Caco-2 (cell line): ENCODE results near the gene APBB1IP. TPM values are rescaled to one million over a fixed set of nuclear protein-coding genes. Genes with fewer than 3 reads are reported as not detected.

Experiments used
- BruUV-seq: library from RNA; stranded (reverse); fragments of 400-500 nt; replicated peaks from 2 replicates; lab custom pipeline; 2021; lab: Mats Ljungman, UMichigan
- CTCF ChIA-PET: fragments of 300-600 bp; sonication (Branson Sonifier 250); formaldehyde crosslinking; loops from one replicate; lab custom pipeline; 2022; ENCODE audit warnings: antibody characterized with exemption; lab: Charles Lee
- POLR2A ChIA-PET: fragments of 300-600 bp; sonication (Branson Sonifier 250); formaldehyde crosslinking; loops from one replicate; lab custom pipeline; 2022; ENCODE audit warnings: antibody characterized with exemption; lab: Charles Lee
- DNase-seq, 2 experiments: peaks; one replicate each; pipeline versions ENCODE4 v3.0.0 to v3.0.0-alpha.2; 2020 to 2022
- H3K27me3 ChIP-seq: replicated peaks from 2 replicates; pipeline ENCODE4 v1.6.0; 2011; ENCODE audit warnings: low read length; ENCODE audit not compliant: control insufficient read depth, insufficient read depth
- H3K36me3 ChIP-seq: 2 replicates; pipeline ENCODE4 v1.5.1; 2011; ENCODE audit warnings: low read length; ENCODE audit not compliant: control insufficient read depth, insufficient read depth
- H3K4me1 ChIP-seq: fragments of 250-450 bp; sonication (Bioruptor Pico); 2 replicates; pipeline ENCODE4 v1.5.1; 2020; ENCODE audit warnings: mild to moderate bottlenecking
- H3K4me3 ChIP-seq: 2 replicates; pipeline ENCODE4 v1.5.1; 2011; ENCODE audit warnings: low read depth, mild to moderate bottlenecking, control low read depth, low read length
- H3K9me3 ChIP-seq: fragments of 250-450 bp; sonication (Bioruptor Pico); 2 replicates; pipeline ENCODE4 v1.5.1; 2020; ENCODE audit warnings: mild to moderate bottlenecking, moderate library complexity
- H3K27ac Mint-ChIP-seq: one replicate; pipeline ENCODE4 v1.8.0; 2022; ENCODE audit warnings: mixed read lengths; ENCODE audit not compliant: unreplicated experiment
- H3K27me3 Mint-ChIP-seq: one replicate; pipeline ENCODE4 v1.8.0; 2022; ENCODE audit warnings: mixed read lengths; ENCODE audit not compliant: insufficient read depth, unreplicated experiment
- H3K36me3 Mint-ChIP-seq: one replicate; pipeline ENCODE4 v1.8.0; 2022; ENCODE audit warnings: mild to moderate bottlenecking, mixed read lengths; ENCODE audit not compliant: insufficient read depth, unreplicated experiment
- H3K4me1 Mint-ChIP-seq: one replicate; pipeline ENCODE4 v1.8.0; 2022; ENCODE audit warnings: low read depth, mixed read lengths; ENCODE audit not compliant: unreplicated experiment
- H3K4me3 Mint-ChIP-seq: one replicate; pipeline ENCODE4 v1.8.0; 2022; ENCODE audit warnings: mild to moderate bottlenecking, moderate library complexity, mixed read lengths; ENCODE audit not compliant: unreplicated experiment
- H3K9me3 Mint-ChIP-seq: one replicate; pipeline ENCODE4 v1.8.0; 2022; ENCODE audit warnings: mixed read lengths; ENCODE audit not compliant: unreplicated experiment
- intact Hi-C: fragments of 100-400 bp; cut with micrococcal nuclease; formaldehyde crosslinking; loops from one replicate; pipeline ENCODE4 v1.10.0; 2022; ENCODE audit not compliant: unreplicated experiment
- total RNA-seq: library from RNA; stranded (reverse); gene quantifications from 2 replicates; pipeline ENCODE4 v1.2.3, GENCODE V29; 2022
- TF ChIP-seq, protein P1 (sequence below), 2 experiments: fragments of 200-600 bp in 1 of 2; IDR thresholded peaks; 1 replicate in 1 of 2; 2 replicates in 1 of 2; pipeline versions ENCODE4 v1.5.1 to v1.8.0; 2011 to 2022; ENCODE audit warnings: antibody characterized with exemption in 1 of 2, control low read depth in 1 of 2, inconsistent platforms in 1 of 2, low read depth in 1 of 2, low read length in 1 of 2, mild to moderate bottlenecking in 1 of 2, moderate library complexity in 1 of 2; ENCODE audit not compliant: insufficient read depth in 1 of 2, severe bottlenecking in 1 of 2, unreplicated experiment in 1 of 2

Gene APBB1IP
- total RNA-seq, 1 experiment from 2014 or later = 0.14 TPM

DNA sequence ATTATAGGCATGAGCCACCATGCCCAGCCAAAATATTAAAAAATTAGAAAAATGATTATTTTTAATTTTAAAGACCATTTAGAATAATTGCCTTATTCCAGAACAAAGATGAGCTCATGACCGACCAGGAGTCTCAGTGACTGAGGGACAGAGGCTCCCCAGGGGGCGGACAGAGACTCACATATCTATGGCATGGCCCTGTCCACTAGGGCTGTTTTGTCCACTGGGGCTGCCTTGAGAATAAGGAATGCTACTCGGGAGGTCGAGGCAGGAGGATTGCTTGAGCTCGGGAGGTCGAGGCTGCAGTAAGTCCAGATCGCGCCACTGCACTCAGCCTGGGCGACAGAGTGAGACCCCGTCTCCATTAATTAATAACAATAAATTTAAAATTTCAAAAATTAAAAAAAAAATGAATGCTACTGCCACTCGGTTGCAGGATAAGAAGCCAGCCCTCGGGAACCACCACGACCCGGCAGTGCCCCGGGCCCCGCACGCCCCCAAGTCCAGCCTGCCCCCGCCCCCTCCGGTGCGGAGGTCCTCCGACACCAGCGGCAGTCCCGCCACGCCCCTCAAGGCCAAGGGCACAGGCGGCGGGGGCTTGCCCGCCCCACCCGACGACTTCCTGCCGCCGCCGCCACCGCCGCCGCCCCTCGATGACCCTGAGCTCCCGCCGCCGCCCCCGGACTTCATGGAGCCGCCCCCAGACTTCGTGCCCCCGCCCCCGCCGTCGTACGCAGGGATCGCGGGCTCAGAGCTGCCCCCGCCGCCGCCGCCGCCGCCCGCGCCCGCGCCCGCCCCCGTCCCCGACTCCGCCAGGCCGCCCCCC, 128.6 kb downstream of the APBB1IP start:
- intact Hi-C loops = no loop called here
- Histone ChIP-seq H3K4me1 (no peaks in the 10 kb centered on the region), H3K4me3 (peak overlapping the region; percentile 45), H3K36me3 (no peaks in the 10 kb centered on the region), H3K27me3 (no peaks in the 10 kb centered on the region), H3K9me3 (peaks cover 5% of the 10 kb centered on the region)
- BruUV-seq = no TSS peak
- Mint-ChIP-seq H3K4me3 (peak overlapping the region; percentile 75), H3K36me3 (no peaks in the 10 kb centered on the region), H3K9me3 (peaks cover 7% of the 10 kb centered on the region), H3K27me3 (peaks cover 25% of the 10 kb centered on the region), H3K4me1 (peaks cover 10% of the 10 kb centered on the region), H3K27ac (no peak overlapping the region)
- DNase-seq = peak in 1 of 2 experiments; percentile 47
- CTCF ChIA-PET = no interaction called here
- POLR2A ChIA-PET = no interaction called here
- TF ChIP-seq, protein P1, sequence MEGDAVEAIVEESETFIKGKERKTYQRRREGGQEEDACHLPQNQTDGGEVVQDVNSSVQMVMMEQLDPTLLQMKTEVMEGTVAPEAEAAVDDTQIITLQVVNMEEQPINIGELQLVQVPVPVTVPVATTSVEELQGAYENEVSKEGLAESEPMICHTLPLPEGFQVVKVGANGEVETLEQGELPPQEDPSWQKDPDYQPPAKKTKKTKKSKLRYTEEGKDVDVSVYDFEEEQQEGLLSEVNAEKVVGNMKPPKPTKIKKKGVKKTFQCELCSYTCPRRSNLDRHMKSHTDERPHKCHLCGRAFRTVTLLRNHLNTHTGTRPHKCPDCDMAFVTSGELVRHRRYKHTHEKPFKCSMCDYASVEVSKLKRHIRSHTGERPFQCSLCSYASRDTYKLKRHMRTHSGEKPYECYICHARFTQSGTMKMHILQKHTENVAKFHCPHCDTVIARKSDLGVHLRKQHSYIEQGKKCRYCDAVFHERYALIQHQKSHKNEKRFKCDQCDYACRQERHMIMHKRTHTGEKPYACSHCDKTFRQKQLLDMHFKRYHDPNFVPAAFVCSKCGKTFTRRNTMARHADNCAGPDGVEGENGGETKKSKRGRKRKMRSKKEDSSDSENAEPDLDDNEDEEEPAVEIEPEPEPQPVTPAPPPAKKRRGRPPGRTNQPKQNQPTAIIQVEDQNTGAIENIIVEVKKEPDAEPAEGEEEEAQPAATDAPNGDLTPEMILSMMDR (IDR thresholded peaks at IDR 0.05; ENCODE audit: insufficient read depth in 1 of 2, low read depth in 1 of 2, low read length in 1 of 2, severe bottlenecking in 1 of 2, unreplicated experiment in 1 of 2) = no peak

DNA sequence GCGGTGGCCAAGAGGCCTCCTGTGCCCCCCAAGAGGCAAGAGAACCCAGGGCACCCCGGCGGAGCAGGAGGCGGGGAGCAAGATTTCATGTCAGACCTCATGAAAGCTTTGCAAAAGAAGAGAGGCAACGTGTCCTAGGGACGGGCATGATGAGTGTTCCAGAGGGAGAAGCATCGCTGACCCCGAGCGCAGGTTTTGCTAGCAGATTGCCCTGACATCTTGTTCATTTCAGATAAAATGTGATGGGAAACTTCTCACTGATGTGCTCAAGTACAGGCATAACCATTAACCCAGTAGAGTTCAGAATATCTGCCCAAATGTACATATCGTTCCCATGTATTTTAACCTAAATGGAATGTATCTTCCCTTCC, 129.2 kb downstream of the APBB1IP start:
- CTCF ChIA-PET = no interaction called here
- intact Hi-C loops = no loop called here
- no TSS peak for BruUV-seq
- Histone ChIP-seq H3K36me3 (no peaks in the 10 kb centered on the region), H3K4me3 (peak overlapping the region; percentile 45), H3K9me3 (peaks cover 5% of the 10 kb centered on the region), H3K27me3 (no peaks in the 10 kb centered on the region), H3K4me1 (no peaks in the 10 kb centered on the region)
- Mint-ChIP-seq H3K27ac (no peak overlapping the region), H3K27me3 (peaks cover 25% of the 10 kb centered on the region), H3K9me3 (peaks cover 13% of the 10 kb centered on the region), H3K4me3 (peak overlapping the region; percentile 75), H3K4me1 (peaks cover 11% of the 10 kb centered on the region), H3K36me3 (no peaks in the 10 kb centered on the region)
- no peak for DNase-seq
- TF ChIP-seq, protein P1 (IDR thresholded peaks at IDR 0.05; ENCODE audit: insufficient read depth in 1 of 2, low read depth in 1 of 2, low read length in 1 of 2, severe bottlenecking in 1 of 2, unreplicated experiment in 1 of 2) = no peak
- POLR2A ChIA-PET = no interaction called here

DNA sequence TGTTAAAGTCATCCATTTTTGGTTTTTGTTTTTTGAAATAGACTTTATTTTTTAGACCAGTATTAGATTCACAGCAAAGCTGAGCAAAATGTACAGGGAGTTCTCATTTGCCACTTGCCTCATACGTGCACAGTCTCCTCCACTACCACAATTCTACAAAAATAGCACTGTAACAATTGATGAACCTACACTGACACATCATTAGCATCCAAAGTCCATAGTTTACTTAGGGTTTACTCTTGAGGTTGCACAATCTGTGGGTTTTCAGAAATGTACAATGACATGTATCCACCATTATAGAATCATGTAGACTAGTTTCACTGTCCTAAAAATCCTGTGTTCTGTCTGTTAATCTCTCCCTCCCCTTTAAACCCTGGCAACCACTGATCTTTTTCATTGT, 133.5 kb downstream of the APBB1IP start:
- DNase-seq = no peak
- ChIA-PET POLR2A (no interaction called here), CTCF (no interaction called here)
- TF ChIP-seq, protein P1 (IDR thresholded peaks at IDR 0.05; ENCODE audit: insufficient read depth in 1 of 2, low read depth in 1 of 2, low read length in 1 of 2, severe bottlenecking in 1 of 2, unreplicated experiment in 1 of 2) = no peak
- H3K27me3 ChIP-seq = no peaks in the 10 kb centered on the region
- no TSS peak for BruUV-seq
- no peak overlapping the region for H3K4me3 ChIP-seq
- peaks cover 14% of the 10 kb centered on the region for H3K9me3 ChIP-seq
- Mint-ChIP-seq H3K4me1 (peaks cover 18% of the 10 kb centered on the region), H3K36me3 (no peaks in the 10 kb centered on the region), H3K4me3 (no peak overlapping the region), H3K27me3 (peaks cover 21% of the 10 kb centered on the region), H3K27ac (no peak overlapping the region), H3K9me3 (peaks cover 36% of the 10 kb centered on the region)
- no peaks in the 10 kb centered on the region for H3K4me1 ChIP-seq
- intact Hi-C loops = loop anchor here (1.0 kb wide), 1 partner anchor 54 kb away; no protein-coding TSS in a partner anchor
- no peaks in the 10 kb centered on the region for H3K36me3 ChIP-seq
